GM21619 (cell line): ENCODE results near the gene MGST2.

ENCODE experiments used
- ATAC-seq: cut with Tn5 transposase; IDR thresholded peaks from one replicate; pipeline ENCODE4 v1.9.1; 2021; ENCODE audit not compliant: unreplicated experiment

The MGST2 gene

DNA sequence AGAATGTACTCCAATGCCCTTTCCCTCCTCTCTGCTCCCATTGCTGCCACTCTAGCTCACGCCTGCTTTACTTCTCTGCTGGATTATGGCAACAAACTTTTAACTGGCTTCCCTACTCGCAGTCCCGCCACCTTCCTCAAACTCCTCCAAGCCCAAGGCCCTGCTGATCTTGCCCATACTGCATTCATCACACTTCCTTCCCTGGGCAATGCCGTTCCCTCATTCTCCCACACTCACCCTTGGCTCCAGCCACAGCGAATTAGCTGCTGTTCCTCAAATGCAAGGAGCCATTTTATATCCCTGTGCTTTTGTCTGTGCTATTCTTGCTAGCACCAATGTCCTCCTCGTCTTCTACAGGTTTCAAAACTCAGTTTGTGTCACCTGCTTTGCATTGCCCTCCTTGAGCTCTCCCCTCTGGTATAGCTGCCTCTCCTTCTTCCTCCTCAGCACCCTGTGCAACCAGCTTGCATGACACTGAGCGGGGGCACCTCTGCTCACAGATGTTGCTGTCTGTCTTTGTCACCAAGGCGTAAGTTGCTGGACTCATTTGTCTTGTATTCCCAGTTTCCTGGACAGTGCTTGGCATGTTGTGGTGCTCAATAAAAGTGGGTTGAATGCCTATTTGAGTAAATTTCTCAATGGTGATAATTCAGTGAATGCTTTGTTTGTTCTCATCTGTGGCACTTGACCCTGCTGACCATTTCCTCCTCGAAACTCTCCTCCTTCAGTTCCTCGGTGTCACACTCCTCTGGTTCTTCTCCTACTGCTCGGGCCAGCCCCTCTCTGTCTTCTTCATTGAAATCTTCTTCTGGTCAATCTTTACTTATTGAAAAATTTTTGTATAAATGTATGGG lies 22.4 kb upstream of the MGST2 start:
- ATAC-seq = no peak

DNA sequence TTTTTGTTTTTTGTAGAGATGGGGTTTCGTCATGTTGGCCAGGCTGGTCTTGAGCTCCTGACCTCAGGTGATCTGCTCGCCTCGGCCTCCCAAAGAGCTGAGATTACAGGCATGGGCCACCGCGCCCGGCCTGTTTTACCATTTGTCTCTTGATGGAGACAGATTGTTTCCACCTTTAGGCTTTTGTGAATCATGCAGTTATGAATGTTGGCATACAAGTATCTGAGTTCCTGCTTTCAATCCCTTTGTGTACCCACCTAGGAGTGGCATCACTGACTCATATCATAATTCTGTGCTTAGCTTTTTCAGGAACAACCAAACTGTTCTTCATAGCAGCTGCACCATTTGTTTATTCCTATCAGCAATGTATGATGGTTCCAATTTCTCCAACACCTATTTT lies 20.2 kb upstream of the MGST2 start:
- no peak for ATAC-seq

DNA sequence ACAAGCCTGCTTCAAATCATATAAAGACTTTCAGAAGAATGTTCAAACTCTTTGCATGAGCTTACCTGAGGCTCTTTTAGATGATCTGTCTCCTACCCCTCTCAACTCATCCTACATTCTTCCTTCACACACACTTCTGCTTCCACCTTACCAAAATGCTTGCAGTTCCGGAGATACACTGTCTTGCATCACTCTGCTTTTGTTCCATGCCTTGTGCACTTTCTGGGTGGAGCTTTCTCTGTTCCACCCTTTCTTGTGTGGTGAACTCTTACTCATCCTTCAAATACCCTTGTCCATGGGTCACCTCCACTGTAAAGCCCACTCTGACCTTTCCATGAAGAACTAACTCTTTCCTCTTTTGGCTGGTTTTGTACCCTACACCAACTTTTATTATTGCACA lies 18.4 kb upstream of the MGST2 start:
- ATAC-seq = no peak

DNA sequence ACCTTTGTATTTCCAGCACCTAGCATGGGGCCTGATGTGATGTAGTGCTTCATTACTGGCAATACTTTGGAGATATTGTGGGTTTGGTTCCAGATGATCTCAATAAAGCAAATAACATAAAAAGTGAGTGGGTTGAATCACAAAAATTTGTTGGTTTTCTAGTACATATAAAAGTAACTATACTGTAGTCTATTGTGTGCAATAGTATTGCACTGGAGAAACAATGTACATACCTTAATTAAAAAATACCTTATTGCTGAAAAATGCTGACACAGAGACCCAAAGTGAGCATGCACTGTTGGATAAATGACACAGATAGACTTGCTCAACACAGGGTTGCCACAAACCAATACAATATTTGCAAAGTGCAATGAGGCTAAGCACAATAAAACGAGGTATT lies 17.7 kb upstream of the MGST2 start:
- ATAC-seq = no peak

DNA sequence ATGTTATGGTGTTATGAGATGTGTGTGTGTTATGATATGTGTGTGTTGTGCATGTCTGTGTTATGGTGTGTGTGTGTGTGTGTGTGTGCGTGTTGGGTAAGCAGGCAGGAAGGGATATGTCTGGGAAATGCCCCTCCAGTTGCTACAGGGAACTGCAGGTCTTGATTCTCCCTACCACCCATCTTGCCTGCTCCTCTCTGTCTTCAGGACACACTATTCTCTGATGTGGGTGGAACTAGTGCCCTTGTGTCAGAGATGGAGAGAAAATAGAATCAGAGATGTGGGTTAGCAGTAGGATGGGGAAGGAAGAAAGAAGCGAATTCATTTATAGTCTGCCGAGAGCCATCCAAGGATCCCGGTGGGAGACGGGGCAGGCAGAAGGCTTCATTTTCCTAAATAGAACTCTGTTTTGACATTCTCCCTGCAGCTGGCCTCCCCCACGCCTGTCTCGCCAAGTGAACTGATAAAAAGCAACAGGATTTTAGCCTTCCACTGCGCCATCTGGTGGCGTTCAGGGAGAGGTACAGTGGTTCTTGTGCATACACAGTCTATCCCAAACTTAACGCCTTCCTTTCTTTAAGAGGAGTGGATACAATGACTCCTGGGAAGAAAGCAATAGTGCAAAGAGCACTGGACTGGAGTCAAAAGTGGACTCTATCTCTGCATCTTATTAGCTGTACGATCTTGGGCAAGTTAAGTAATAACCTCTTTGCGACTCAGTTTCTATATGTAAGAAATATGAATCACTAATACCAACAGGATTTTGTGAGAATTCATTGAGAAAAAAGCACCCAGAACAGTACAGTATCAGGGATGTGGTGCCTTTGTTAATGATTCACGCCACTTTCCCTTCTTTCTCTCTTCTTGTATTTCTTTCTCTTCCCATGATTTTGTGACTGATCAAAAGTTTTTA lies 14.1 kb upstream of the MGST2 start:
- peak; percentile 81 for ATAC-seq

DNA sequence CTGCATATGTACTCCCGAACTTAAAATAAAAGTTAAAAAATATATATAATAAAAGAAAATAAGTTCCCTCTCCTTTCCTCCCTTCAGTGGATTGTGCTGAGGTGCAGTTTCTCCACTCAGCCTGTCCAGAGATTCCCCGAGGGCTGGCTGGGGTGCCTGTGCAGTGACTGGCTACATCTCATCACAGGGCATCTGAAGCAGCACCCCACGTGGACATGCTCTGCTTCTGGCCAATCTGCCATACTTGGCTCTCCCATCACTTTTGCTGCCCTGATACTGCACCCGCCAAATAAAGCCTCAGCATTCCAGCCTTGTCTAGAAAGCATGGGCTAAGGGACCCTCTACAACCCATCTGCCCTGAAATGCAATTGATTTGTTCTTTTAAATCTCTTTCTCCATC lies 11.1 kb upstream of the MGST2 start:
- no peak for ATAC-seq

DNA sequence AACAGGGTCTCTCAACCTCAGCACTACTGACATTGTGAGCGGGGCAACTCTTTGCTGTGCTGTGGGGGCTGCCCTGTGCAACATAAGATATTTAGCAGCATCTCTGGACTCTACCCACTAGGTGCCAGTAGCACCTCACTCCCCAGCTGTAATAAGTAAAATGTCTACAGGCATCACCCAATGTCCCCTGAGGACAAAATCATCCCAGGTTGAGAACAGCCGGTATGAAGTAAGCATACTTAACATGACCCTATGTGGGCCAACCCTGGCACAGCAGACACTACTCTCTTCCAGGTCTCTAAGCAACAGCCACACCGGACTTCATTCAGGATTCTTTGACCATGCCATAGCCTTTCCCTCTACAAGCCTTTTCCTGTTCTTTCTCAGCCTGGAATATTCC lies 10.5 kb upstream of the MGST2 start:
- no peak for ATAC-seq

DNA sequence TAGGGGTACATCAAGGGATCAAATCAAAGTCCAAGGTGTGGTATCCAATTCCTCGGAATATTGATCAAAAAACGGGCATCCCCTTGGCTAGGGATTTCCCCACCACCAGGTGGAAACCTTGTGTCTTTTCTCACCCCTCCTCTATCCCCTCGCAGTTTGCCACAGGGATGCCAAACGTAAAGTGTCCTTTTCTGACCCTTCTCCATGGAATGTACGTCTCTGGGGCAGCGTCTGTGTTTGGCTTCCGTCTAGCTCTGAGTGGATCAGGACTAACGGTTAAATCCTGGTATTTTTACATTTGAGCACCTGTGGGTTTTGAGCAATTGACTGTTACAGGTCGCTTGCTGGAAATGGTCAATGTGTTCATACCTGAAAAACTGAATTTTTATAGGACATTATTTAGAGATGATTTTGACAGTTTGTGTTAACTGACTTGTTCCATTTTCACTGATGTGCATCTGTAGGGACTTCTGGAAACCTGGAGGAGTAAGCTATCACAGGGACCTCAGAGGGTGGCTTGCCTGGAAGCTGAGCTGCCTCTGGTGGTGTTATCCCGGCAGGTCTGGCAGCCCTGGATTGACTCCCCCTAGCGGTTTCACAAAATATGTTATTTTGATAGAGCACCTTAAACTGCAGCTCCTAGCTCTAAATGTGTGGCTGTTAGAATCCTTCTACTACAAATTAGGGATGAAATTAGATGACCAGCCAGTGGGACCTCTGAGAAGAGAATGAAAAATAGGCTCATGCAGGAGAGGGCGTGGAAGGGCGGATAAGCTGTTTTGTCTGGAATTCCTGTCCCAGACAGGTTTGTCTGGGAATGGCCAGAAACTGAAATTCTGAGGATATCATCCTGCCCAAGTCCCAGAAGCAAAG lies 8.8 kb upstream of the MGST2 start:
- ATAC-seq = peak; percentile 67

DNA sequence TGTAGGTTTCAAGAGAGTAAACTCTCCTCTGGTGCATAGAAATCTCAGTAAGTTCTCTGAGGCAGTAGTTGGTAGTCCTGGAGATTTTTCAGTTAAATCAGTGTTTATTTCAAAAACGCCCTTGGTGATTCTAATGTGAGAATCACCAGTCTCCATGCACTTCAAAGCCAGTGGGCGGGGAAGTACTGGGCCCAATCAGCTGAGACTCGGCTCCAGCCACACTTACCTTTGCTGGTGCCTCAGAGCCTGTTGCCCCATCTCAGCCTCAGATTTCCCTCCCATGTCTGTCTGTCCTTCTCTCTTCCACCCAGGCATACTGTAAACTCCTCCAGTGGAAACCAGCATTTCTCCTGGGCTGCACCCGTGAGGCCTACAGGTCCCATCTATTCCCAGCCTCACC lies 7.4 kb upstream of the MGST2 start:
- no peak for ATAC-seq

DNA sequence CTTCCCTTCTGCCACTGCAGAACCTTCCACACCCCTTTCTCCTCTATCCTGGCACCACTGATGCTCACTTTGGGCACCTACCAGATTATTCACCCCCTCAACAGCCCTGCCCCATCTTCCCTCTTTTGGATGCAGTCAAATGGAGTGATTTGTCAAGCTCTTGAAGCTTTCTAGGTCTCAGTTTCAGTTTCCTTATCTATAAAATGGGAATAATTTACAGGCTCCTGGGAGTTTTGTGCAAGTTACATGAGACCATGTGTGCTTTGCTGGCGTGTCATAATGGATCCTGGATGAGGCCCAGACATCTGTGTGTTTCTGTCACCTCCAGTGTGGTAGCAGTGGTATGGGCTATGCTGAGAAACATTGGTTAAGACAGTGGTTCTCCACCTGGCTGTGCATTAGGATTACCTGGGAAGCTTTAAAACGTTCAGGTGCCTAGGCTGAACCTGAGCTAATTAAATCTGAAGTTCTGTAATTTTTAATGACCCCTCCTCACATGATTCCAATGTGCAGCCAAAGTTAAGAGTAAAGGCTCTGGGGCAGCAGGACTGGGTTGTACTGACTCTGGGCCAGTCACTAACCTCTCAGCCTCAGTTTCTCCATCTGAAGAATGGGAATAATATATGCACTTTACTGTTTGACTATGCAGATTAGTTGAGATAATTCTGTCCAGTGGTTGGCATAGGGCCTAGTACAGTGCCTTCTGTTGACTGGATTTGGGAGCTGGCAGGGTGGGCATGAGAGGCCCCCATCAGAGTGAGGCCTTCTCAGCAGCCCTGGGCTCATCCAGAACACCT lies 6.8 kb upstream of the MGST2 start:
- no peak for ATAC-seq

DNA sequence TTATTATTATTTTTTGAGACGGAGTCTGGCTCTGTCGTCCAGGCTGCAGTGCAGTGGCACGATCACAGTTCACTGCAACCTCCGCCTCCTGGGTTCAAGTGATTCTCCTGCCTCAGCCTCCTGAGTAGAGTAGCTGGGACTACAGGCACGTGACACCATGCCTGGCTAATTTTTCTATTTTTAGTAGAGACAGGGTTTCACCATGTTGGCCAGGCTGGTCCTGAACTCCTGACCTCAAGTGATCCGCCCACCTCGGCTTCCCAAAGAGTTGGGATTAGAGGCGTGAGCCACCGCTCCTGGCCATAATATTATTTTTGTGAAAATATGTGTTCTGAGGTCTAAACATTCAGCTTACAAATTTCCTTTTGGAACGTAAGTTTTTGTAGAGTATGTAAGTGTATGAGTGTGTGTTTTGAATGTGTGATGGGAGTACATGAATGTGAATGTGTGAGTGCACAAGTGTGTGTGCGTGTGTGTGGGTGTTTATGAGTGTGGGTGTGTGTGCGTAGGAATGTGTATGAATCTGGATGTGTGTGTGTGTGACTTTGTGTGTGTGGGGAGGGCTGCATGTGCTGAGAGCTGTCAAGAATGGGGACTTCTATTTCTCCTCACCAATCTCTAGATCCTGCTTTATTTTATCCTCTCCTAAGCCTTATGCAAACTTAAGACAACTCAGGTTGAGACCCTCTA lies 5.7 kb upstream of the MGST2 start:
- ATAC-seq = no peak

DNA sequence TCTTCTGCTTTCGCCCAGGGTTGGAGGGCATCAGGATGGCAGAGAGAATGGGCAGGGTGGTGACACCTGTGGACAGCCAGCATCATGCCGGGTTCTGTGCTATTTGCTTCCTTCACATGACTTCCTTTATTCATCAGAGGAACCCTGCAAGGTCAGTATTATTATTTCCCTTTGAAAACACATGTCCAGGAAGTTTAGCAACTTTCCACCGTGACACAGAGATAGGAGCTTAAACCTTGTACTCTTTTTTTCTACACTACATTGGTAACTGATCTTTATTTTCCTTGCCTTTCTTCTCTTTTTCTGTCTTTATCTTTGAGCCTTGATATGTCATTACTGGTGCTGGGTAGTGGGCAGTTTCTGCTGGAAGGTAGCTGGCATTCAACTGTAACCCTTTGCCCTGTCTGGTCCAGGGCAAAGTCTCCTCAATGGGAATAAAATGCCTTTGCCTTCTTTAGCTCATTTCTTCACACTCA lies 5.0 kb upstream of the MGST2 start:
- no peak for ATAC-seq

DNA sequence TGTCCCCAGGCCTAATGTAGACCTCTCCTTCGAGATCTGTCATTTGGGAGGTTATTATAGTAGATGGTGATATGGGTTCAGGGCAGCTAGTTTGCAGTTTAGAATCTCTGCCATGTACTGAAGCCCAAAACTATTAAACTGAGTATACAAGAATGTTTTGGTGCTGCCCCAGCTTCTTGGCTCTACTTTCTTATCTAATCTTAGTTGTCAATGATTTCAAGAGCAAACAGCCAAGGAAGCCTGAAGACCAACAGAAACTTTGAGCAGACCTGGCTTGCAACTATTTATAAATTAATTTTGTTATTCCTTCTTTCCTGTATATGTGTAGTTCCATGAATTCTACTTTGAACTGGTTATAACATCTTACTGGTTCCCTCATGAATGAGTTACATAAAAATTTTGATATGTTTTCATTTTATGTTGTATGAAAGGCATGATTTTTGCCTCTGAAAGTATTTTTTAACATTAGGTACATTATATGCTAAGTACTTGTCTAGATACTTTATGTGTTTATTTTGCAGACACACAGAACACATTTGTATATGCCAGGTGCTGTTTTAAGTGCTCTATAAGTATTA lies 2.0 kb upstream of the MGST2 start:
- ATAC-seq = no peak

DNA sequence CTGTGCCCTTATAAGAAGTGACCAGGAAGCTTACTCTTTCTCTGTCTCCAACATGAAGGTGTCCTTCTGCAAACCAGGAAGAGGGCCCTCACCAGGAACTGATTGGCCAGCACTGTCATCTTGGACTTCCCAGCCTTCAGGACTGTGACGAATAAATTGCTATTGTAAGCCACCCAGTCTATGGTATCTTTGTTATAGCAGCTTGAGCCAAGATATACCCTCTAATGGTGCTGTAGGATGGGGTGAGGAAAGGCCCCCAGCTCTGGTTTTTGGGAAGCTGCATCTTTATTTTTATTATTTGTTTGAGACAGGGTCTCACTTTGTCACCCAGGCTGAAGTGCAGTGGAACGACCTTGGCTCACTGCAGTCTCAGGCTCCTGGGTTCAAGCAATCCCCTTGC lies 1.2 kb upstream of the MGST2 start:
- ATAC-seq = no peak

DNA sequence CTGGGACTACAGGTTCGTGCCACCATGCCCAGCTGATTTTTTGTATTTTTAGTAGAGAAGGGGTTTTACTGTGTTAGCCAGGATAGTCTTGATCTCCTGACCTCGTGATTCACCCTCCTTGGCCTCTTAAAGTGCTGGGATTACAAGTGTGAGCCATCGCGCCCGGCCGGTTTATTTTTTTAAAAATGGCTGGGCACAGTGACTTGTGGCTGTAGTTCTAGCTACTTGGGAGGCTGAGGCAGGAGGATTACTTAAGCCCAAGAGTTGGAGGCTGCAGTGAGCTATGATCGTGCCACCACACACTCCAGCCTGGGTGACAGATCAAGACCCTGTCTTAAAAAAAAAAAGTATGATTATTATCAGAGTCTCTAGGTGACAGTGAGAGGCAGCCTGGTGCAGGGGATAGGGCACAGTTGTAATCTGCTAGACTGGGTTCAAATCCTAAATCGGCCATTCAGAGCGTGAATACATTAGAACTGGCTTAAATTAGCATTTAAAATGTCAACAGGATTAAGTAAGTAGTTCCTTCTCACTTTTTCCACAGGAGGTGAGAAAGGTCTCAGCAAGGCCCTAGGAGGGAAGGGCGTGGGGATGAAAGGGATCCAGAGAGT lies 435 bp upstream of the MGST2 start:
- no peak for ATAC-seq

DNA sequence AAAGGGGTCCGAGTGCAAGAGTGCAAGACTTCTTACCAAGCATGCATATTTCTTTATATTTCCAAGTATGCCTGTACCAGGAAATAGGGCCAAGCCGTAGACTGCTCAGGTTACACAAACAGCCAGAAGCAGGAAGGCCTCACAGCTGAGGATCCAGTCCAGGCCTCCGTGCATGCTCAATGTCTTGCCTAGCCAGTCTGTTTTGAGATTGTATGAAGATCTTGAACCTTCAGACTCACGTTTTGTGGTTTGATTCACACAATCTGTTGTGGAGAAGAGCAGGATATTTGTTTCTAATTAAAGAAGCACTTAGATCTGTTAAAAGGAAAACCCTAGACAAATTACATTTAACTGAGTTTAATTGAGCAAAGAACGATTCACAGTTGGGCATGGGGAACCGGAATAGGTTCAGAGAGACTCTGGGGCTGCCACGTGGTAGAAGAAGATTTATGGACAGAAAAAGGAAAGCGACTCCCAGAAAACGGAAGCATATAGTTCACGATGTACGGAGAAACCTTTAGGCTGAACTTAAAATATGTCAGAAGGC lies 1.2 kb downstream of the MGST2 start:
- no peak for ATAC-seq

DNA sequence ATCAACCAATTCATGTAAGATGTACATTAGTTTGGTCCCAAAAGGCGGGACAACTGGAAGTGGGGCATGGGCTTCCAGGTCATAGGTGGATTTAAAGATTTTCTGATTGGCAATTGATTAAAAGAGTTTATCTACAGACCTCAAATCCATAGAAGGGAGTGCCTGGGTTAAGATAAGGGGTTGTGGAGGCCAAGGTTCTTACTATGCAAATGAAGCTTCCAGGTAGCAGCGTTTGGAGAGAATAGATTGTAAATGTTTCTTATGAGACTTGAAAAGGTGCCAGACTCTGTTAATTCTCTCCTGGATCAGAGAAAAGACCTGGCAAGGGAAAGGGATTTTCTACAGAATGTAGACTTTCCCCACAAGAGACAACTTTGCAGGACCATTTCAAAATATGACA lies 2.4 kb downstream of the MGST2 start:
- ATAC-seq = no peak

DNA sequence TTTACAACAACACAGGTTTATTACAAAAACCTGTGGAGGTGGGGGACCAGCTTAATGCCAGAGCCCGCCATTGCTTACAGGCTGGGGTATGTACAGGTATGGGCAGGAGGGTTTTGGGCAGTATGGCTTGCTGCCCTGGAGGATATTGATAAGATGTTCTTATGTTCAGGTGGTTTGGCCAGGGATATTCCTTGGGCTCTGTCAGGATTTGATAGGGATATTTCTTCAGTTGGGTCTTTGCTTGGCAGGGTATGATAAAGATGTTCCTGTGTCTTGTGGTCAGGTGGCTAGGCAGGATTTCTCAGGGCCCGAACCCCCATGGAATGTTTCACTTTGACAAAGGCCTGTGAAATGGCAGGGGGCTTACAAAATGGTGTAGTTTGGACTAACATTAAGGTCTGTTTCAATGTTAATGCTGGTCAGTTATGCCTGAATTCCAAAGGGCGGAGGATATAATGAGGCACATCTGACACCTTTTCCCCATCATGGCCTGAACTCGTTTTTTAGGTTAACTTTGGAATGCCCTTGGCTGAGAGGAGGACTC lies 3.1 kb downstream of the MGST2 start:
- no peak for ATAC-seq
